HG02938 (cell line): ENCODE results near the gene HES1.
"Not testable (repeated sequence)": the region's sequence is repeated elsewhere in the genome, so short reads cannot be mapped to it uniquely, and the experiment has no call there.

Experiments
- ATAC-seq: cut with Tn5 transposase; IDR thresholded peaks from one replicate; pipeline ENCODE4 v1.9.1; 2021; ENCODE audit warnings: mild to moderate bottlenecking, moderate library complexity; ENCODE audit not compliant: unreplicated experiment

HES1 gene

GRCh38 chr3:194139814-194140391 is 4.0 kb downstream of the HES1 start:
- no peak for ATAC-seq

GRCh38 chr3:194140520-194141414 is 4.8 kb downstream of the HES1 start:
- ATAC-seq = no peak

DNA sequence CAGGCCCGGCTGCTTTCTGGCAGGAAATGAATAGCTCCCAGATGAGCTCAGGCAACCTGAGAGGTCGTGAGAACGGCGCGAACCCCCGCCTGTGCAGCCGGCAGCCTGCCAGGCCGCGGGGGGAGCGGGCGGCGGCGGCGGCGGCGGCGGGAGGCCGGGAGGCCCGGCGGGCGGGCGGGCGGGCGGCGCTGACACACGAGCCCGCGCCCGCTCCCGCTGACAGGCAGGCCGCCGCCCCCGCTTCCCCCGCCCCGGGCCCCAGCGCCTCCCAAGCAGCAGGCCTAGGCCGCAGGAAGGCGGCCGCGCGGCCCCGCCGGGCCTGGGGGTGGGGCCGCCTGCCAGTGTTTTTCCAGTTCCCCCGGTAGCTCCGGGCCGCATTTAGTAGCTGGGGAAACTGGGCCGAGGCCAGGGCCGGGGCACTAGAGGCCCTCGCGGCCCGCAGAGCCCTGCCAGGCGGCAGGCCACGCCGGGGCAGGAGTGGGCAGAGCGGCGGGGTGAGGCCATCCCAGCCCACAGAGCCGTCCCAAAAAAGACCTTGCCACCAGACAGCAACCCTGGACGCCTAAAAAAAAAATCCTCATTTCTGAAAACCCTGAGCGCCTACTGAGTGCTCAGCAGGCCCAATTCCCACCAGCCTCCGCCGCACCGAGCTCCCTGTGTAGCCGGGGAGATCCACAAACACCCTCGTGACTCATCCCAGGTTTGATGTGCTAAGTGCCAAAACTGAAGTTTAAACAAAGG is 5.6 kb downstream of the HES1 start:
- ATAC-seq = peak; percentile 43

DNA sequence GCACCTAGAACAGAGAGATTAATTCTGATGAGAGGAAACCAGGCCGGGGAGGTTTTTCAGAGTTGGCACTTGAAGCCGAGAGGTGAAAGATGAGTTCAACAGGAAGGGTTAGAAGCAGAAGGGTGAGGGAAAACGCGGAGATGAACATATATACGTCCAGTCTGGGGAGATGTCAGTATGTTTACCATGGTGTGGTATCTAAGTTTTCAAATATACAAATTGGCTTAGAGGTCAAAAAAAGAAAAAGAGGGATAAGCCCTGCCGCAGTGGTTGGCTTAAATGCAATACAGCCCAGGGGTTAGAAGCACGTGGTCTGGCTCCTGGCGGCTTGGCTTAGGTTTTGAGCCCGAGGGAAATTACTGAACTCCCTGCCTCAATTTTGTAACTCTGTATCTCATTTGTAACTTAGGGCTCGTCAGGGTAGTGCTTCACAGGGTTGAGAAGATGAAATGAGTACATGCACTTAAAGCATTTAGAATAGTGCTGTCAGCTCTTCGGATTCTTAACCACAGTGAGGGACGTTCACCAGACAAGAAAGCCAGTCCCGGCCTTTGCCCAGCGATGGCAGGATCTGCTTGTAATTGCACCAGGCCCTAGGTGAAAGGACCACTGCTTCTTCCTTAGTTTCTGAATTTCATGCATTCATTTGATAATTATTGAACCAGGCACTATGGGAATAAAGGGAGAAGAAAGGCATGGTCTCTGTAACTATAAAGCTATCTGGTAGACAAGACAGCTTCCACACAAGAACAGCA is 6.4 kb downstream of the HES1 start:
- no peak for ATAC-seq

- no peak for ATAC-seq
These were observed 9.8 kb downstream of the HES1 start for GRCh38 chr3:194145702-194146101.

DNA sequence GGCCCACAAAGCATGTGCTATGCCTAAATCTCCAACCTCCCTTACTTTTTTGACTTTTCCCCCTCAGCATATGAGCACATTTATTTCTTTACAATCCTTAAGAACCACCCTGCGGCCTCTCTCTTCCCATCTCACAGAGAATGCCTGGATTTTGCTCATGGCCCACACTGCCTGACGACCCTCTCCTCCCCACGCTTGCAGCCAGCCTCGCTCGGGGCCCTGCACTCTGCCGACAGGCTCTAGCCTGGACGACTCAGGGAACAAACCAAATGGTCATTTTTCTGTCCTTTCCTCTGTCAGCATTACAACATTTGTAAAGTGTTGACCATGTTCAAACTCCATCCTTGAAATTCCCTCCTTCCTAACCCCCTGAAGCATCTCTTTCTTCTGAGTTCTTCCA is 11.7 kb downstream of the HES1 start:
- ATAC-seq = no peak

- ATAC-seq = no peak
These were observed 12.4 kb downstream of the HES1 start for GRCh38 chr3:194148383-194148782.

DNA sequence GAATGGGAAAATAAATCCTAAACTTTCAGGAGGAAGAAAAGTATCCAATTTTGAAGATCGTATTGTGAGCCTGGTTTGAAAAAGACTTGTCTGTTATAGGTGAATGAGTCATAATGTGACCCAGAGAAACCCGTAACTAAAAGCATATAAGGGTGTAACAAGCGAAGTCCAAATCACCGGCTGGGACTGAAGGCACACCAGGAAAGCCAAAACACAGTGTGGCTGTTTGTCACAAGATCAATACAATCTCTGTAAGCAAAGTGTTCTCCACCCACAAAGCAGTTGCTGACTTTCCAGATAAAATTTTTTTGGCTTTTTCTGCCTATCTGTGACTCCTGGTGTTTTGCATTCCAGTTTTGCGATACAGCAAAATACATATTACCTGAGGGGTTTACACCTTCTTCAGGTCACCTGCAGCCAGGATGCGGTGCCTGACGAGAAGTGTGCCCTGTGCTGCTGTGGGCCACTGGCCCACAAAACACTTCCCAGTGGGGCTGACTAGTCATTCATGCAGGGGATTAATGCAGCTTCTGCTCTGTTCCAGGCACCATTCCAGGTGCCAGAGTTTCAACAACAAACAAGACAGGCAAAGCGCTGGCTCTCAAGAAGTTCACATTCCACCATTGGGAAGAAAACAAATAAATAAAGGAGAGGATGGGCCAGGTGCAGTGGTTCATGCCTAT is 14.4 kb downstream of the HES1 start:
- no peak for ATAC-seq

DNA sequence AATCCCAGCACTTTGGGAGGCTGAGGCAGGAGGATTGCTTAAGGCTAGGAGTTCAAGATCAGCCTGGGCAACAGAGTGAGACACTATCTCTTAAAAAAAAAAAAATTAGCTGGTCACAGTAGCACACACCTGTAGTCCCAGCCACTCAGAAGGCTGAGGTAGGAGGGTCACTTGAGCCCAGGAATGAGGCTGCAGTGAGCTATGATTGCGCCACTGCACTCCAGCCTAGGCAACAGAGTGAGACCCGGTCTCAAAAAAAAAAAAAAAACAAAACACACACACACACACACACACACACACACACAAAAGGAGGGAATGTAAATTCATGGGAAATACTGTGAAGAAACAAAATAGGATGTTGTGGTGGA is 15.0 kb downstream of the HES1 start:
- ATAC-seq = not testable (repeated sequence)

GRCh38 chr3:194154346-194154745 is 18.4 kb downstream of the HES1 start:
- ATAC-seq = no peak

DNA sequence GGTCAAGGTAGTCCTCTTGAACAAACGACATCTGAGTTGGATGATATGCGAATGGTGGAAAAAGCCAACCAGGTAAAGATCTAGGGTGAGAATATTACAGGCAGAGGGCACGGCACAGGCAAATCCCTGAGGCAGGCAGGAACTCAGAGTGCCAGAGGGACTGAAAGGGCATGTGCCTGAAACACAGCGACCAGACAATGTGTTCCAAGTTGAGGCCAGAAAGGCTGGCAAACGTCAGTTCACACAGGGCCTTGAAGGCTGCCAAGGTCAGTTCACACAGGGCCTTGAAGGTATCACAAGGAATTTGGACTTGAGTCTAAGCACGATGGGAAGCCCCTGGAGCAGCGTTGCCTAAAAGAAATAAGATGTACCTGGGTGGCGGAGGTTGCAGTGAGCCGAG is 20.1 kb downstream of the HES1 start:
- no peak for ATAC-seq

GRCh38 chr3:194158942-194159439 is 23.0 kb downstream of the HES1 start:
- ATAC-seq = no peak

DNA sequence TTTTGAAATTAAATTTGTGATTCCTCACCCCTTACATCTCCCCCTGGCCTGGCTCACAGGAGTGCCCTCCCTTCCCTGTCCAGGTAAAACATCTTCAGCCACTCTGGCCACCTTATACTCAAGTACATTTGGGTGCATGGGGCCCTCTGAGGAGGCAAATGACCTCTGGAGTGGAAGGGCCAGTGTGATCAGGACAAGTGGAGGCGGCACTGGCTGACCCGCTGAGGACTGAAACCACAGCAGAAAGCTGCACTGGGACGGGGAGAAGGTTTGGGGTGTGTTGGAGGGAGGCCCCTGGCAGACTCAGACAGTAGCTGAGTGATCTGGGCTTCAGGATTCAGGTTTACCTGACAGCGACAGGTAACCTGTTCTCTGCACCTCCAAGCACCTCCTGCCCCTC is 24.2 kb downstream of the HES1 start:
- no peak for ATAC-seq

DNA sequence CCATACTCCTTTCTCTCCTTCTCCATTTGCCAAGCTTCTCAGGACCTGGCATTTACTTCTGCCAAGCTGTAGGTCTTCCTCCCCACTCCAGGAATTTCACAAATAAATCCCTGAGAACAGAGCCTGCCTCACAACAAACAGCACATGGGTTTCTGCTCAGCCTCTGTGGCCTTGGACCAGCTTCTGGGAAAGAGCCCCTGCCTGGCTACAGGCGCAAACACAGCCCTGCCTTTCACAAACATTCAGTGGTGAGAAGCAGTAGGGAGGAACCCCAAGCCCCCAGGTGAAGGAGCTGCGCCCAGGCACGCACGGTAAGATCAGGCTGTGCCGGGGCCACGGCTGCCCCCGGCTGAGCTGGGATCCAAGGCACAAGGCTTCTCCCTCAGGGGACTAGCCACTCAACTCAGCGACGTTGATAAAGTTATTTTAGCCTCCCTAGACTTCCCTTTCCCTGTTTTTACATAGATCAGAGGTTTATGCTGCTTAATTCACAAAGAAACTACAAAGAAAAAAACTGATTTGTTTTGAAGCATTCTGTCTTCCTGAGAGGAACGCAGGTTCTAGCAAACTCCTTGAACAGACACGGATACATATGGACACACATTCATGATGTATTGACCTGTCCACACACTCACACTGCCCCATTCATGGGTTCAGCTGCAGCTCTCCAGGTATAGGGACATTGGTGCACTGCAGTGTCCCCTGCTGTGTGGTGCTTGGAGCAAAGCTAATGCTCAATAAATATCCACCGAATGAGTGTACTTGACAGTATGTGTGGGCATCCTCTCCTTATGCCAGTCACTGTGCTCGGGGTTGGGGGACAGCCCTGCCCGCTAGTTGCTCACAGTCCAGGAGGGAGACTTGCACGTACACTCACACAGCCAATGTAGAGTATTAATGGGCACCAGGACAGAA is 25.4 kb downstream of the HES1 start:
- ATAC-seq = no peak

DNA sequence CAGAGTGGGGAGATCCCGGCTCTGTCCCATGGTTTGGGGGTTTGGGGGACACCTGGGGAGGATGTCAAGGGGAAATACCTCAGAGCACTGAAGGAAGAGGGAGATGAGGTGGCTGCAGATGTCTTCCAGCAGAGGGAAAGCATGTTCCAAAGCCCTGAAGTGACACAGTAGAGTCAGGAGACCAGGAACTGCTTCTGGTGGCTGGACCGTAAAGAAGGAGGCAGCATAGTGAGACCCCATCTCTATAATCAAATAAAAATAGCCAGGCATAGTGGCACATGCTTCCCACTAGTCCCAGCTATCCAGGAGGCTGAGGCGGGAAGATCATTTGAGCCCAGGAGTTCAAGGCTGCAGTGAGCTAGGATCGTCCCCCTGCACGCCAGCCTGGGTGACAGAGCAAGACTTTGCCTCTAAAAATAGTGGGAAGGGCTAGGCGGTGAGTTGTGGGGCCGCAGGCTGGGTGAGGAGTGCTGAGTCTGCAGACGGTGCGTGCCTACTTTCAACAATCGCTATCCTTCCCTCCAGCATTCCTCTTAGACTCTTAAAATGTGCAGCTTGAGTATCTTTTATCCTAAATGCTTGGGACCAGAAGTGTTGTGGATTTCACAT is 26.2 kb downstream of the HES1 start:
- ATAC-seq = no peak

GRCh38 chr3:194162817-194163584 is 27.1 kb downstream of the HES1 start:
- ATAC-seq = no peak

DNA sequence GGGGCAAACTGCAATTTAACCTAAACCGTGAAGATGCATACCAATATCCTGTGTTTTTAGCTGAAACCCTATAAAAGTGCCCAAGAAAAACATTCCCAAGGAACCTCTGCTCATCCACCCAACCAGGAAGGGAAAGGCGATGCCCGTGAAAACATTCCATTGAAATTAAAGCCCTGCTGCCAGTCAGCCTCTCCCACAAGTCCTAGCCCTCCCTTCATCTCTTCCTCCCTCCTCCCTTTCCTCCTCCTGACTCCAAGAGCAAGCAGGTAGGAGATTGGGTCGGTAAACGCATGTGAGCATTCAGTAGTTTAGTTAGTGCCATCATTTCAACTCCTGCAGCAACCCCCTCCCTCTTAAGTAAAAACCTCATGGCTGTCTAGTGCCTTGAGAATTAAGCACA is 27.7 kb downstream of the HES1 start:
- no peak for ATAC-seq

DNA sequence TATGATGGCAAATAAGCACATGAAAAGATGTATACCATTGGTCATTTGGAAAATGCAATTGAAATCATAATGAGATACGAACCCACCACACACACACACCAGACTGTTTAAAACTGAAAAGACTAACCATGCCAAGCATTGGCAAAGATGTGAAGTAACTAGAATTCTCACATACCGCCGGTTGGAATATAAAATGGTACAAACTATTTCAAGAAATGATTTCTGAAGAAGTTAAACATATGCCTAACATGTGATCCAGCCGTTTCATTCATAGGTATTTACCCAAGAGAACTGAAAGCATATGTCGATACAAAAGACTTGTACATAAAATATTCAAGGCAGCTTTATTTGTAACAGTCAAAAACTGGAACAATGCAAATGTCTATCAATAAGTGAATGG is 28.9 kb downstream of the HES1 start:
- ATAC-seq = no peak
